ENCODE data around the gene FRG1. TPM values are rescaled to one million over a fixed set of nuclear protein-coding genes. Genes with fewer than 3 reads are reported as not detected.
"Not testable (repeated sequence)": the region's sequence is repeated elsewhere in the genome, so short reads cannot be mapped to it uniquely, and the experiment has no call there.

FRG1 gene
- total RNA-seq, 2 donors from 2014 or later: 25.2 to 34.5 TPM

- intact Hi-C loops (cut with DNase I, micrococcal nuclease): no loop called here
Observed at GRCh38 chr4:189981970-189982369, 41.3 kb downstream of the FRG1 start.

GRCh38 chr4:189983916-189984526, 43.3 kb downstream of the FRG1 start:
- DNase-seq; intact Hi-C loops (cut with DNase I, micrococcal nuclease); ATAC-seq: not testable (repeated sequence)

More at GRCh38 chr4:189981970-189982369, 41.3 kb downstream of the FRG1 start:
- ATAC-seq: no peak
- DNase-seq: no peak

GRCh38 chr4:189984661-189985060, 44.0 kb downstream of the FRG1 start:
- ATAC-seq; intact Hi-C loops (cut with DNase I, micrococcal nuclease); DNase-seq: not testable (repeated sequence)

DNA sequence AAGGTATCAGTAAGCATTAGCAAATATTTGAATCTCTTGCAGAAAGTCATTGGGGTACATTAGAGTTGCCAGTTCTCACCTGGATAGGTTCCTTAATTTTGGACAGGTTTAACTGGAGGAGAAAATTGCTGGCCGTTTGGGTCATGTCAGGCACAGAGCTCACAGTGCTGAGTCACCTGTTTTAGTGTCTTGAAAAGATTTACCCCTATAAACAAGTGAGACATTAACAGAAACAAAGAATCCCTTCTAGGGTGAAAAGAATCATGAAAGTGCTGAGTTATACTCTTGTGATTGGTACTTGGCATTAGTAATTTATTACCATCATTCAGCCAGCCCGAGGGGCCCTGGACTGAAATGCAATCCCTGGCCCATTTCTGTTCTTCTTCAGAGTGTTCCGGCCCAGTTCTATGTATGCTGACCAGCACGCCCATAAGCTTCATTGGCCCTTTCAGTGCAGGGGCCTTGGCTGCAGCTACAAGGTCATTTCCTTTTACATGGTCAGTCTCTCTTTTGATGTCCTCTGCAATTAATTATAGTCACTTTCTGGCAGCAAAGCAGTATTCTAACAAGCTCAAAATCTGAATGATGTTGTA, 45.1 kb downstream of the FRG1 start:
- intact Hi-C loops (cut with DNase I, micrococcal nuclease); ATAC-seq; DNase-seq: not testable (repeated sequence)

GRCh38 chr4:189988877-189989431, 48.3 kb downstream of the FRG1 start:
- intact Hi-C loops (cut with DNase I, micrococcal nuclease): no loop called here
- DNase-seq (no peak), ATAC-seq (no peak)

DNA sequence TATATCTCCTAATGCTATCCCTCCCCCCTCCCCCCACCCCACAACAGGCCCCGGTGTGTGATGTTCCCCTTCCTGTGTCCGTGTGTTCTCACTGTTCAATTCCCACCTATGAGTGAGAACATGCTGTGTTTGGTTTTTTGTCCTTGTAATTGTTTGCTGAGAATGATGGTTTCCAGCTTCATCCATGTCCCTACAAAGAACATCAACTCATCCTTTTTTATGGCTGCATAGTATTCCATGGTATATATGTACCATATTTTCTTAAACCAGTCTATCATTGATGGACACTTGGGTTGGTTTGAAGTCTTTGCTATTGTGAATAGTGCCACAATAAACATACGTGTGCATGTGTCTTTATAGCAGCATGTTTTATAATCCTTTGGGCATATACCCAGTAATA, 49.3 kb downstream of the FRG1 start:
- ATAC-seq; DNase-seq; intact Hi-C loops (cut with DNase I, micrococcal nuclease): not testable (repeated sequence)

Other genes starting within 250 kb of the FRG1 start
- not detected for gene FRG2, start 86.4 kb downstream of the FRG1 start, total RNA-seq
- gene DBET, start 123.6 kb downstream of the FRG1 start, total RNA-seq: not detected
- not detected for gene DUX4, start 232.9 kb downstream of the FRG1 start, total RNA-seq